ENCODE measurements around the gene PPARA.
"Not testable (repeated sequence)": the region's sequence is repeated elsewhere in the genome, so short reads cannot be mapped to it uniquely, and the experiment has no call there.

The PPARA gene

GRCh38 chr22:46128606-46129005, 21.7 kb upstream of the PPARA start:
- DNase-seq = no peak

GRCh38 chr22:46129390-46130041, 20.8 kb upstream of the PPARA start:
- DNase-seq = no peak

- DNase-seq = no peak
Measured at GRCh38 chr22:46131151-46131587, 19.2 kb upstream of the PPARA start.

GRCh38 chr22:46132193-46132829, 18.0 kb upstream of the PPARA start:
- not testable (repeated sequence) for DNase-seq

- no peak for DNase-seq
Measured at GRCh38 chr22:46132830-46133587, 17.3 kb upstream of the PPARA start.

GRCh38 chr22:46133588-46133855, 16.8 kb upstream of the PPARA start:
- DNase-seq = no peak

- no peak for DNase-seq
Measured at GRCh38 chr22:46134111-46134705, 16.1 kb upstream of the PPARA start.

GRCh38 chr22:46135611-46136485, 14.5 kb upstream of the PPARA start:
- no peak for DNase-seq

- no peak for DNase-seq
Measured at GRCh38 chr22:46136486-46137217, 13.7 kb upstream of the PPARA start.

- no peak for DNase-seq
Measured at GRCh38 chr22:46137218-46137766, 13.0 kb upstream of the PPARA start.

- DNase-seq = no peak
Measured at GRCh38 chr22:46138058-46138797, 12.1 kb upstream of the PPARA start.

- not testable (repeated sequence) for DNase-seq
Measured at GRCh38 chr22:46139417-46139816, 10.9 kb upstream of the PPARA start.

GRCh38 chr22:46139895-46140350, 10.4 kb upstream of the PPARA start:
- DNase-seq = no peak

GRCh38 chr22:46140989-46141928, 9.1 kb upstream of the PPARA start:
- DNase-seq = no peak

GRCh38 chr22:46142548-46143490, 7.5 kb upstream of the PPARA start:
- DNase-seq = no peak

- DNase-seq = no peak
Measured at GRCh38 chr22:46143491-46144147, 6.7 kb upstream of the PPARA start.

GRCh38 chr22:46145361-46145851, 4.9 kb upstream of the PPARA start:
- no peak for DNase-seq

- no peak for DNase-seq
Measured at GRCh38 chr22:46145896-46146295, 4.4 kb upstream of the PPARA start.
